Stimulated activated CD4-positive, alpha-beta T cell treated with anti-CD3 and anti-CD28 coated beads, TNF-alpha, amount 100 ng/mL, for 1 hour (primary cell): Measurements from ENCODE around the gene UBXN4.
A peak's percentile ranks its signal among the peaks of the same experiment; 100 is the strongest.
"Not testable (repeated sequence)": the region's sequence is repeated elsewhere in the genome, so short reads cannot be mapped to it uniquely, and the experiment has no call there.

Experiments
- DNase-seq, 3 donors: peaks; one replicate each; pipeline ENCODE4 v3.0.0-alpha.2; 2020; ENCODE audit warnings: low read depth in 3 of 3, low spot score in 1 of 3

The UBXN4 gene

GRCh38 chr2:135741395-135742324 is at the start of gene UBXN4:
Gene UBXN4 (plus strand): TSS chr2:135741855. CDS start chr2:135741930, 75 bp downstream.
- peak; percentile 85 to 87 (median 86) for DNase-seq

DNA sequence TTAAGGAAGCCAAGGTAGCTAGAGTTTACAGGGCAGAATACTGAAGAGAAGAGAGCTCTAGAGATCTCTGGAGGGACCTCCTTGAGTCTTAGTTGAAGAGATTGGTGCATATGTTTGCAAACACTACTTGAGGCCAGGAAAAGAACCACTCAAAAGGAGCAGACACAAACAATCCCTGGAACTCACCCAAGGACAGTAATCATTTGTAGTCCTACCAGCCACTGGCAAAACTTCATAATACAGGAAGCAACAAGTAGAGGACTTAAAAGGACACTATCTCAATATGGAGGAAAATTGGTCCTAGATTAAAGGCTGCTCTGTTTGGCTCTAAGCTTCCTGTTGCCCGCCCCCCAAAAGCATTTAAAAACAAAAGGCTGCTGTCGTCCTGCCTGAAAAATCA is 46.9 kb upstream of the UBXN4 start:
- DNase-seq: no peak

DNA sequence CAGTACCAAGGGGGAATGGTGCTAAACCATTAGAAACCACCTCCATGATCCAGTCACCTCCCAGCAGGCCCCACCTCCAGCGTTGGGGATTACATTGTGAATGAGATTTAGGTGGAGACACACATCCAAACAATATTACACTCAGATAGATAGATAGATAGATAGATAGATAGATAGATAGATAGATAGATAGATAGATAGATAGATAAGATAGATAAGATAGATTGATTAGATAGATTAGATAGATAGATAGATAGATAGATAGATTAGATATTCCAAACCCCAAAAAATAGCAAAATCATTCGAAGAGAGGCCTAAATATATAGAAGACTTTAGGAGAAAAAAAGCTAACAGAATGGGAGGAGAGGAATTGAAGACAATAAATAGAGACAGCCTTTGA is 42.8 kb upstream of the UBXN4 start:
- DNase-seq: no peak

DNA sequence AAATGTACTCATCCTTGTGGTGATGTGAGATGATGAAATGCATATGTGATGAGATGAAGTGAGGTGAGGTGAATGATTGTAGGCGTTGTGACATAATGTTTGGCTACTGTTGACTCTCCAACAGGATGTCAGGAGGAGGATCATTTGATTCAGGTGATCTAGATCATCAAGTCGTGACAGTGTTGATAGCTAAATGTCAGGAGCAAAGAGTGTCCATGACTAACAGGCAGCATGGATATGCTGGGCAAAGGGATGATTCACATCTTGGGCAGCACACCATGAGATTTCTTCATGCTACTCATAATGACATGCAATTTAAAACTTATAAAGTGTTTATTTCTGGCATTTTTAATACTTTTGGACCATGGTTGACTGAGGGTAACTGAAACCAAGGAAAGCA is 40.2 kb upstream of the UBXN4 start:
- DNase-seq: no peak

GRCh38 chr2:135703300-135703699 is 38.4 kb upstream of the UBXN4 start:
- DNase-seq: no peak

GRCh38 chr2:135704075-135704474 is 37.6 kb upstream of the UBXN4 start:
- DNase-seq: not testable (repeated sequence)

DNA sequence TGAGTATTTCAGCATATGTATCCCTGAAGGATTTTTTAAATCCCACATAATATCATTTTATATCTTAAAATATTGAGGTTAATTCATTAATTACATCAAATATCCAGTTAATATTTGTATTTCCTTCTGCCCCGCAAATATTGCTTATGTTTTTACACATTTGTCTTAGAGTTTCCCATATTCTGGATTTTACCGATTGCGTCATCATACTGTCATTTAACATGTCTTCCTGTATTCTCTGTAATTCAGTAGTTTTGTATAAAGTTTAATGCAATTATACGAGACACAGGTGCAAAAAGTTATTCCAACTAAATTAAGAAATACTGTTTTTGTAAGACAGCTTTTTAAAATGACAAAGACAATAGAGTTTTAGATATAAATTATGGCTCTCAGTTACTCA is 33.5 kb upstream of the UBXN4 start:
- DNase-seq: no peak

GRCh38 chr2:135709992-135710391 is 31.7 kb upstream of the UBXN4 start:
- peak; percentile 21 to 67 (median 46) for DNase-seq

GRCh38 chr2:135715086-135715485 is 26.6 kb upstream of the UBXN4 start:
- DNase-seq: not testable (repeated sequence)

GRCh38 chr2:135728064-135728743 is 13.5 kb upstream of the UBXN4 start:
- DNase-seq: no peak

- DNase-seq: no peak
Measured at GRCh38 chr2:135732561-135732960, 9.1 kb upstream of the UBXN4 start.

- no peak for DNase-seq
Measured at GRCh38 chr2:135733045-135733444, 8.6 kb upstream of the UBXN4 start.

GRCh38 chr2:135736546-135736945 is 5.1 kb upstream of the UBXN4 start:
- DNase-seq: no peak

DNA sequence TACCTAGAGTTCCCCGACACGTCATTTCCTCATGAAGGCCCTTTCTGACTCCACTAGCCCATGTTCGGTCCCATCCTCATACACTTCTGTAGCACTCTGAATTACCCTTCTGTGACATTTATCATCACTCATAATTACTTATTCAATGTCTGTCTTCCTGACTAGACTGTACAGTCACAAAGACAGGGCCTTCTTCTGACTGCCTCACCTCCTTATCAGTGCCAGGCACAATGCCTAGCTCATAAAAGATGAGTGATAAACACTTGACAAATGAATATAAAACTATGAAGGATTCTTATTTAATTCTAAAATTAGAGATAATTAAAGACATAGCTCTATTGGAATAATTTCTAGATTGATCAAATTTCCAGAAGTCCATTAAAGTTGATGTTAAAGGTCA is 1.4 kb upstream of the UBXN4 start:
- no peak for DNase-seq

DNA sequence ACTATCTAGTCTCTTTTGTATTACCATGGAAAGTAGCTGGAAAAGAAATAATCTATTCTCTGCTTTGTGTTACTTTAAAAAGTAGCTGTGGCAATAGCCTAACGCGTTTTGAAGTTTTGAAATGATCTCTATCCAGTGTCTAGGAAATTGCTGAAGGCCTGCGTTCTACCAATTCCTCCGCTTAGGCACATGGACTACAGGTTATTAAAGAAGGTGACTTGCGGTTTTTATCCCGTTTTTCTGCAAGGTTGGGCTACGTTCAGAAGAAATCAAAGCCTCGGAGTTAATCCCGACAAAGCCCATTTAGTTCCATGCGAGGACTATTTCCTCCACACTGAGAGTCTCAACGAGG is 636 bp upstream of the UBXN4 start:
- no peak for DNase-seq

DNA sequence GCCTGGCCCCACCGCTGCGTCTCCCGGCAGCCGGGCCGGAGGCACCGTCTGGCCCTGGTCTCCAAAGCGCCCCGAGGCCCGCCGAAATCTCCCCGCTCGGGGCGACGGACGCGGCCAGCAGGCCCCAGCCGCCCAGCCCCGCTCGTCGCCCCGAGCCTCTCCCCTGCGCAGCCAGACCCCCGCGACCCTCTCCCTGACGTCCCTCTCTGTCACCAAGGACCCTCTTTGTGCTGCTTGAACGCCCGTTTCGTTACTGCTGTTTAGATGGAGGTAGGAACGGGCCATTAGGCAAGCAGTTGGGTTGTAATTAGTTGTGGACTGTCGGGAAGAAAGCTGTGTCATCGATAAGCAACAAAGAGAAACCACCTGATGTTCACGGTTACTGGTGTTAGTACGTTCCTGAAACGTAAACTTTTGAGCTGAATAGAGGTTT is 686 bp downstream of the UBXN4 start:
- peak in 1 of 3 donors; percentile 2 for DNase-seq

DNA sequence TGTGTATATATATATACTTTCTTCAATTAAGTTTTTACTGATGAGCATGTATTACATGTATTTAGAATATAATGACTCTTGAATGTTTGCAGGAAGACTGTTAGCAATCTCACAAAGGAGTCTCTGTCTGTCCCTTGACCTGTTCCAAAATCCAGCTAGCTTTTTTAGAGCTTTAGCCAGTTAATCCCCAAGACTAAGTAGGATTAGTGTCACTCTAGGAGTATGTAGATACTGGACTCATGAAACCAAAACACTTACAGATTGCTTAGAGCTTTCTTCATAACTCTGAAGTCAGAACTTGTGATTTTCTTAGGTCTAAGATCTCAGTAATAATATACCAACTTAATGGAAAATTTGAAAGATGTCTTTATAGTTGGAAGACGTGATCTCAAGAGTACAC is 2.2 kb downstream of the UBXN4 start:
- no peak for DNase-seq

- no peak for DNase-seq
Measured at GRCh38 chr2:135744760-135745314, 3.2 kb downstream of the UBXN4 start.

DNA sequence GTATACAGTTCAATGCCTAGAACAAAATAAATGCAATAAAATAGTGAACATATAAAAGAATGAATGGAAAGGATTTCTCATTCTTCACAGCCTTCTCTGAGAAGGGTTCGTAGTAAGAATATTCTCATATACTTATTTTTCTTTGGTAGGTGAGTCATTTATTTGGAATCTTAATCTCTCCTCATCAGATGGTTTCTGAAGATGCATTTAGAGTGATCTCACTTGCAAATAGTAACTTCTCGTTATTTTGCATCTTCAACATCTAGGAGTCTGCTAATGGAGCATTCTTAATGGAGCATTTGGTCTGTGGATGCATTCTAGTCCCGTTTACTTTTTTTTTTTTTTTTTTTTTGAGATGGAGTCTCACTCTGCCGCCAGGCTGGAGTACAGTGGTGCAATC is 3.9 kb downstream of the UBXN4 start:
- DNase-seq: no peak

GRCh38 chr2:135755573-135755972 is 13.9 kb downstream of the UBXN4 start:
- no peak for DNase-seq

GRCh38 chr2:135756692-135757091 is 15.0 kb downstream of the UBXN4 start:
- DNase-seq: no peak

- no peak for DNase-seq
Measured at GRCh38 chr2:135762022-135762421, 20.4 kb downstream of the UBXN4 start.
